Omental fat pad (tissue), 4 donors: ENCODE data around the gene MTIF2. TPM values are rescaled to one million over a fixed set of nuclear protein-coding genes. Genes with fewer than 3 reads are reported as not detected.
A peak's percentile ranks its signal among the peaks of the same experiment; 100 is the strongest.
"Not testable (repeated sequence)": the region's sequence is repeated elsewhere in the genome, so short reads cannot be mapped to it uniquely, and the experiment has no call there.

Source experiments
- ATAC-seq: fragments of 150-250 bp; one replicate; pipeline ENCODE4 v1.9.1; 2016; ENCODE audit warnings: mild to moderate bottlenecking, moderate library complexity; ENCODE audit not compliant: low FRiP score
- DNase-seq: peaks from one replicate; pipeline ENCODE4 v3.0.0-alpha.2; 2019; ENCODE audit warnings: low spot score
- CTCF ChIP-seq, 3 donors: fragments of 450-650 bp; IDR thresholded peaks; one replicate each; pipeline ENCODE4 v1.5.1; 2016 to 2017; ENCODE audit warnings: antibody characterized with exemption in 3 of 3, mild to moderate bottlenecking in 3 of 3, moderate library complexity in 2 of 3
- total RNA-seq, 4 donors: library from RNA; depleted of rRNA; stranded (reverse); fragments of >200 nt; gene quantifications; one replicate each; pipeline ENCODE4 v1.1.0, GENCODE V29; 2016

Gene MTIF2
- total RNA-seq, 4 donors from 2014 or later = 21.5 to 25.3 (median 22.9) TPM

GRCh38 chr2:55283083-55283482 lies 14.1 kb upstream of the MTIF2 start:
- TF ChIP-seq CTCF (IDR thresholded peaks at IDR 0.05) = no peak
- DNase-seq (no peak), ATAC-seq (no peak)

DNA sequence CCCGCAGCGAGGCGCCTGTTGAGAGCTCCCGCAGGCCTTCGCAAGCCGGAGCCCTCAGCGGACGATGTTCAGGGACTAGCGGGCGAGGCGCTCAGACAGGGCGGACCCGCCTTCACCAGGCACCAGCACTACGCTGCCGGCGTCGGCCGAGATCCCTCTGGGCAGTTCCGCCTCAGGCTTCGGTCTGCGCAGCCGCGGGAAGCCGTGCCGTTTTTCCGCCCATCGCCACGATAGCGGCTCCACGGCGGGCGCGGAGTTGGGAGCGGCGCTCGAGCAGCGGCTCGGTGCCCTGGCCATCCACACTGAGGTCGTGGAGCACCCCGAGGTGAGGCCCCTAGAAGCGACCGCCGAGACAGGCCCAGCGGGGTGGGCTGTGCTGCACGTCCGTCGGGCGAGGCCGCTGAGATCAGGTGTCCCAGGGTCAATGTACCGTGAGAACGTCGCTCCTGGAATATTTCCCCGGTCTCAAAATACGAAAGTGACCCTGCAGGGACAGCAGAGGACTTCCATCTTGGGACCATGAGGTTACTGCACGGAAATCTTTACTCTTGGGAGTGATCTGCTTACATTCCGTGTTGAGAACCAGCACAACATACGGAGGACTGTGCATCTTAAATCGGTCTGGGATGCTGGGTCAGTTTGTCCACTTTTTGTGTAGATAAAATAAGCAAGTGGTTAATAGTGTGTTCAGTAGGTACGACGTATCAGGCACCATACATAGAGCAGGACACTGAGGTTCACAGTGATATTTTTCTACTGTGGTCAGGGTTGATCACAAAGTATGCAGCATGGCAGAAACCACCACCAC lies 13.3 kb upstream of the MTIF2 start:
- peak; percentile 33 for DNase-seq
- no peak for TF ChIP-seq CTCF (IDR thresholded peaks at IDR 0.05)
- ATAC-seq = peak; percentile 99

GRCh38 chr2:55280851-55281546 lies 12.0 kb upstream of the MTIF2 start:
- not testable (repeated sequence) for DNase-seq, ATAC-seq

- DNase-seq, ATAC-seq: not testable (repeated sequence)
These were observed 10.9 kb upstream of the MTIF2 start for GRCh38 chr2:55279859-55280424.

- ATAC-seq, DNase-seq: not testable (repeated sequence)
These were observed 10.3 kb upstream of the MTIF2 start for GRCh38 chr2:55279214-55279835.

GRCh38 chr2:55277310-55277709 lies 8.3 kb upstream of the MTIF2 start:
- ATAC-seq = no peak
- TF ChIP-seq CTCF (IDR thresholded peaks at IDR 0.05) = no peak
- DNase-seq = no peak

DNA sequence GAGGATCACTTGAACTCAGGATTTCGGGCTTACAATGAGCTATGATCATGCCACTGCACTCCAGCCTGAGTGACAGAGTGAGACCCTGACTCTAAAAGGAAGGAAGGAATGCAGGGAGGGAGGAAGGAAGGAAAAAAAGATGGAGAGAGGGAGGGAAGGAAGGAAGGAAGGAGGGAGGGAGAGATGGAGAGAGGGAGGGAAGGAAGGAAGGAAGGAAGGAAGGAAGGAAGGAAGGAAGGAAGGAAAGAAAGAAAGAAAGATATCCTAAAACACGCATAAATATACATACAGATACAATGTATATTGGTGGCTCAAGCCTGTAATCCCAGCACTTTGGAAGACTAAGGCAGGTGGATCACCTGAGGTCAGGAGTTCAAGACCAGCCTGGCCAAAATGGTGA lies 5.3 kb upstream of the MTIF2 start:
- ATAC-seq, DNase-seq: not testable (repeated sequence)

DNA sequence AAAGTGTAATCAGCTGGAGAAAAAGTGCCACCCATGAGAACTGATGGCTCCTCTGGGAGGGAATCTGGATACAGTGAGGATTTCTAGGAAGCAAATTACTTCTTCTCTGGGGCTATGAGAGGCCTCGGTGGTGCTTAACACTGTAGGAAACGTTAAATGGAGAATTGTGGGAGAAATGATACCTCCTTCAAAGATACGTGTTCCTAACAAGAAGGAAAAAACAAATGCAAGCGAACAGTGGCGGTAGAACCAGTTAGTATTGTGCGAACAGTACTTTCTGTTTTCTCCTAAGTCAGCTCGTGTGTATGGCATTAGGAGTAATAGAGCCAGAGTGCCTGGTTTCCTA lies 587 bp upstream of the MTIF2 start:
- TF ChIP-seq CTCF (IDR thresholded peaks at IDR 0.05) = no peak
- no peak for DNase-seq
- no peak for ATAC-seq
